GM12873 (cell line): ENCODE data around the gene CERKL.

Experiments used
- TF ChIP-seq, protein P1 (sequence below): IDR thresholded peaks from 2 replicates; pipeline ENCODE4 v1.5.1; 2012; ENCODE audit warnings: low read depth, mild to moderate bottlenecking, moderate library complexity, low read length, control low read depth; ENCODE audit not compliant: insufficient read depth; ENCODE audit errors: missing control alignments

CERKL gene

DNA sequence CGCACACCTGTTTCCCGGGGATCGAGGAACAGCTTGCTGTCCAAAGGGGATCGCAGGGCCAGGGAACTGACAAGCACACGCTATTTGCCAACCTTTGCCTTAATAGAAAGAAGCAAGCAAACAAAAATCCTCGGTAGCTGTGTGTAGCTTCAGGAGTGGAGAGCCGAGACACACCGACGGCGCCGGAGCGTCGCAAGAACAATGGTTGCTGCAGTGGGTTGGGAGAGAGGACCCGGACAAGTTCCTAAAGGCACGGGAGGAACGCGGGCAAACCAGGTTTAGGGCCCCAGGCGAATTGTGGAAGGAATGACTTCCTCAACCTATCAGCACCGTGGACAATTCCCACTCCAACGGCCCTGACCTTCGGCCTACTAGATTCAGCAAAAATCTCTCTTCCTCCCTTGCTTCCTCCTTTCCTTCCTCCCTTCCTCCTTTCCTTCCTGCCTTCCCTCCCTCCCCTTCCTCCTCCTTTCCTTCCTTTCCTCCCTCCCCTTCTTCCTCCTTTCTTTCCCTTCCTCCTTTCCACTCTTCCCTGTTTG, 28.3 kb upstream of the CERKL start:
- TF ChIP-seq, protein P1, sequence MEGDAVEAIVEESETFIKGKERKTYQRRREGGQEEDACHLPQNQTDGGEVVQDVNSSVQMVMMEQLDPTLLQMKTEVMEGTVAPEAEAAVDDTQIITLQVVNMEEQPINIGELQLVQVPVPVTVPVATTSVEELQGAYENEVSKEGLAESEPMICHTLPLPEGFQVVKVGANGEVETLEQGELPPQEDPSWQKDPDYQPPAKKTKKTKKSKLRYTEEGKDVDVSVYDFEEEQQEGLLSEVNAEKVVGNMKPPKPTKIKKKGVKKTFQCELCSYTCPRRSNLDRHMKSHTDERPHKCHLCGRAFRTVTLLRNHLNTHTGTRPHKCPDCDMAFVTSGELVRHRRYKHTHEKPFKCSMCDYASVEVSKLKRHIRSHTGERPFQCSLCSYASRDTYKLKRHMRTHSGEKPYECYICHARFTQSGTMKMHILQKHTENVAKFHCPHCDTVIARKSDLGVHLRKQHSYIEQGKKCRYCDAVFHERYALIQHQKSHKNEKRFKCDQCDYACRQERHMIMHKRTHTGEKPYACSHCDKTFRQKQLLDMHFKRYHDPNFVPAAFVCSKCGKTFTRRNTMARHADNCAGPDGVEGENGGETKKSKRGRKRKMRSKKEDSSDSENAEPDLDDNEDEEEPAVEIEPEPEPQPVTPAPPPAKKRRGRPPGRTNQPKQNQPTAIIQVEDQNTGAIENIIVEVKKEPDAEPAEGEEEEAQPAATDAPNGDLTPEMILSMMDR: no peak

DNA sequence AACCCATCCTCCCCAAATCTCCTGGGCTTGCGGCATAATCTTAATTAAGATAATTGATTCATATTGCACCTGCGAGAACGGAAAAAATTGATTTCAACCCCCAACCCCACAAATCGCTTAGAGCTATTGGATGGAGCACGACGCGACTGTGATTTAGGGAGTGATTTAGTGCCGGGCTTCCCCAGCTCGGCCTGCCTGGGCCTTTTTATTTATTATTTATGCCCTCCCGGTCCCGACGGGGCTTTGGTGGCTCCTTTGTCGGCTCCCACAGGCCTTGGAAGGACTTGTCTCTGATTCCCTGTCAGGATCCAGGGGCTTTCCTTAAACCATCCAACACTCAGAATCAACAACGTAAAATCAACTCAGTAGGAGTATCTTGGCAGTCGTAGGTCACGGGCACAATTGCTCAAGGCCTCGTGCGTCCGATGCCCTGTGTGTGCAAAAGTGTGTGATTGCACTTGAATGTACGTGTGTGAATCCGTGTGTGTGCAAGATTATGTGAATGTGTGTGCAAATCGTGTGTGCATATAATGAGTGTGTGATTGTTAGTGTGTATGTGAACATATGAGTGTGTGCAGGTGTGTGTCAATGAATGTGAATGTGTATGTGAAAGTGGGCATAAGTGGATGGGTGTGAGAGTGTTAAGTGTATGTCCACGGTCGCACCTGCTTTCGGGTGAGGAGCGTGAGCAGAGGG, 27.7 kb upstream of the CERKL start:
- TF ChIP-seq, protein P1: no peak

DNA sequence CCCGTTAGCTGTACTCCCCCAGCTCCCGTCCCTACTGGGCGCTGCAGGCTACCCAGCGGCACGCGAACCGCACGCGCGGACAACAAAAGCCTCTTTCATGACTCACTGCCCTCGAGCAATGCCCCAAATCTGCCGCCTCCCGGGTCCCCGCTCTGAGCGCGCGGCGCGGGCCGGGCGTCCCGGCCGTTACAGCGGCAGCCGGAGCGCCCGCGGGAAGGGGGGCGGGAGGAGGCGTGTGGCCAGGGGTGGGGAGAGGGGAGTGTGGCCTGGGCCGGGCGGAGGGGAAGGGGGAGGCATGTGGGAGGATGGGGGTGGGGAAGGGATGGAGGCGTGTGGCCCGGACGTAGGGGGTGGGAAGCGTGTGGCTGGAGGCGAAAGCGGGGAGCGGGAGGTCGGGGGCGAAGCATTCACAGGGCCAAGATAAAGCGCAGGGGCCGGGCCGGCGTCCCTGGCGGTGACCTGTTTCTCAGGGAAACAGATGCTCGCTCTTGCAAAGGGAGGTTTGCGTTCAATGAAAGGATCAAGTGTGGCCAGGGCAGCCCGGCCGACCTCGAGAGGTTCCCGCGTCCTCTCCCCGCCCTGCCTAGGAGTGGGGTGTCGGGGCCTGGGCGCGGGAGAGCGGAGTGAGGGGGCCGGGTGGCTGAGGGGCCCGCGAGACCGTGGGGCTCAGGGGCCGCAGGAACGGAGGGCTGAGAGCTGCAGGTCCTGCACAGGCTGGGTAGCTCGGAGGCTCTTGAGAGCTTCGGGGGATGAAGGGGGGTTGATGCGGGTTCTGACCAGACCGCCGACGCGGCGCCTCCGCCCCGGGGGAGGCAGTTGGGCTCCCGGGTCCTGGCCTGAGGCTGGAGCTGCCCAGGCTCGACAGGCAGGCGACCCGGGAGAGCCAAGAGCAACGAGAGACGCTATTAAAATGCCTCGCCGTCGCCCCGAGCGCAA, 26.9 kb upstream of the CERKL start:
- TF ChIP-seq, protein P1: no peak

- TF ChIP-seq, protein P1: no peak
Observed at GRCh38 chr2:181682795-181683517, 26.1 kb upstream of the CERKL start.

DNA sequence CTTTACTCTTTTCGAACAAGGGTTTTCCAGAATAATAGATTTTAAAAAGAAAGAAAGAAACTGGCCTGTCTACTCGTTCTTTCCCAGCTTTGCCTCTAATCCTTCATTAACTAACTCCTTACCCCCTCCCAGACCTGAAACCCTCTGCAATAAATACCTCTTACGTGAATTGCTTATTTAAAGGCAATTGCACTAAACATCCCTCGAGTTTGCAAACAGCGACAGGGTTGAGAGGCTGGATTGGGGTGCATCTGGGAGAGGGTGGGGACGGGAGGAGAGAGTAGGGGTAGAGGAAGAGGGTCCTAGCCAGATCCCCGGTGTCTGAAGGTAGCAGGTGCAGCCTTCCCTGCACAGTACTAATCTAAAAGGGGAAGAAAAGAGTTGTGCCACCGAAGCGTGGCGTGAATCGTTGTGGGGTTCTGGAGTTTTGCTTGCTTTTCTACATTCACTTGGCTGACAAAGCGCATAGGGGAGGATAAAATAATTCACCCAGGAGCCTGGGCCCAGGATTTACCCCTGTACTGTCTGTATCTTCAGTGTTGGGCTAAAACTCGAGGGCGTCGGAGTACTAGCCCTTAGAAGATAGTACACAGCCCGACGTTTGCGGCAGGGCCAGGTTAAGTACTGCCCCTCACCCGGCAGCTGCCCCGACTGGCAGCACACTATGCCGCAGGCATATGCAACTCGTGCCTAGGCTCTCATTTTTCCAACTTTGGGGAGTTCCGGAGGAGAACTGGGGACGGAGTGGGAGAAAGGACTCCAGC, 25.3 kb upstream of the CERKL start:
- TF ChIP-seq, protein P1: no peak

- TF ChIP-seq, protein P1: no peak
Observed at GRCh38 chr2:181680937-181681811, 24.3 kb upstream of the CERKL start.
